Prostate gland (tissue), 2 donors: ENCODE results near the gene SH3RF2.

Experiments used
- POLR2A ChIP-seq: fragments of 450-650 bp; IDR thresholded peaks from one replicate; pipeline ENCODE4 v1.6.1; 2016; ENCODE audit warnings: antibody characterized with exemption, mild to moderate bottlenecking
- POLR2AphosphoS5 ChIP-seq: sonication (generic); formaldehyde crosslinking; IDR thresholded peaks from one replicate; pipeline ENCODE4 v1.6.1; 2017; ENCODE audit warnings: antibody characterized with exemption
- TF ChIP-seq, protein P1 (sequence below), 4 experiments: fragments of 200-600 bp in 2 of 4; fragments of 450-650 bp in 2 of 4; sonication (generic) in 2 of 4; IDR thresholded peaks; 1 replicate in 3 of 4; 2 replicates in 1 of 4; pipeline ENCODE4 v1.5.1; 2016 to 2019; ENCODE audit warnings: antibody characterized with exemption in 4 of 4, mild to moderate bottlenecking in 2 of 4, moderate library complexity in 2 of 4

DNA sequence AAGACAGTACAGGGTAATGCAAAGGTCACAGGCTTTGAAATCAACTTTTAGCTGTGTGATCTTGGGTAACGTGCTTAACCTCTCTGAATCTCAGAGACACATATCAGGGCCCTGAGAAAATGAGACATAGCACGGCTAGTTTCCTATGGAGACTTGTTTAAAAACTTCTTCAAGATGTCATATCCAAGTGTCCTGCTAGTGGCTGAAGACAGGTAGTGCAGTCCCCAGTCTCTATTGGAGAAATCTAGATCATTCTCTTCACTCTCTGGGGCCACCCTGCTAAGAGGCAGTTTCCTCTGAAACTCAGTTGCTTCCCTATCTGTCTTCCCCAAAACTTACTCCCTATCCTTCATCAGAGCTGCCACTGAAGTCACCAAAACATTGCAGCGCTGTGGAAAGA lies 33.3 kb upstream of the SH3RF2 start:
- TF ChIP-seq, protein P1, sequence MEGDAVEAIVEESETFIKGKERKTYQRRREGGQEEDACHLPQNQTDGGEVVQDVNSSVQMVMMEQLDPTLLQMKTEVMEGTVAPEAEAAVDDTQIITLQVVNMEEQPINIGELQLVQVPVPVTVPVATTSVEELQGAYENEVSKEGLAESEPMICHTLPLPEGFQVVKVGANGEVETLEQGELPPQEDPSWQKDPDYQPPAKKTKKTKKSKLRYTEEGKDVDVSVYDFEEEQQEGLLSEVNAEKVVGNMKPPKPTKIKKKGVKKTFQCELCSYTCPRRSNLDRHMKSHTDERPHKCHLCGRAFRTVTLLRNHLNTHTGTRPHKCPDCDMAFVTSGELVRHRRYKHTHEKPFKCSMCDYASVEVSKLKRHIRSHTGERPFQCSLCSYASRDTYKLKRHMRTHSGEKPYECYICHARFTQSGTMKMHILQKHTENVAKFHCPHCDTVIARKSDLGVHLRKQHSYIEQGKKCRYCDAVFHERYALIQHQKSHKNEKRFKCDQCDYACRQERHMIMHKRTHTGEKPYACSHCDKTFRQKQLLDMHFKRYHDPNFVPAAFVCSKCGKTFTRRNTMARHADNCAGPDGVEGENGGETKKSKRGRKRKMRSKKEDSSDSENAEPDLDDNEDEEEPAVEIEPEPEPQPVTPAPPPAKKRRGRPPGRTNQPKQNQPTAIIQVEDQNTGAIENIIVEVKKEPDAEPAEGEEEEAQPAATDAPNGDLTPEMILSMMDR (IDR thresholded peaks at IDR 0.05): no peak
- TF ChIP-seq POLR2A (no peak), POLR2AphosphoS5 (no peak)
